ENCODE results near the gene ISG20L2. TPM values are rescaled to one million over a fixed set of nuclear protein-coding genes. Genes with fewer than 3 reads are reported as not detected.
A peak's percentile ranks its signal among the peaks of the same experiment; 100 is the strongest.

ISG20L2 gene
- total and polyA plus RNA-seq, 2 donors (not counting 1 experiment from before 2014, with no cell fraction given), result 5.8 to 23.6 TPM

DNA sequence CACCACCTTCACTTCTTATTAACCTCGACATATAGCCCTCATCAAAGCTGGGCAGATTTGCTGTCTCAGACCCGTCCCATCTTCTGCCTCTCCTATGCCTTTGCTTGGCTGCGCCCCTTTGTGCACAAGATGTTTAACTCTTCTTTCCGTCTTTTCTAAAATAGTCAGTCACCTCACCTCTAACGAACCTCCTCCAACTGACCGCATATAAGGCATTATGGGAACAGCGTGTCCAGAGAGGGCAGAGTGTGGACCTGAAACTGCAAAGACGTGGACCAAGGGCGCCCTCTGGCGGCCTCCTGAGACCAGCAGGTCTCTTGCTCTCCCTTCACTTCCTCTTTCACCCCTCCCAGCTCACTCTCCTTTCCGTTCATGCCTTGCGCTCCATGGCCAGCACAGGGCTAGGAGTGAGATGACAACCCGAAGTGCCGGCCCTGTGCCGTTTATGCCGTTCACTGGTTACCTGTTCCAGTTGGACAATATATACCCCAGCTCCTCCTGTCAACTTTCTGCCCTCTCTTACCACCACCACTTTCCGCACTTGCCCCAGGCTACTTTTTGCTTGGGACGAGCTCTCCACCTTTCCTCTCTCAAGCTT, 2.8 kb downstream of the ISG20L2 start:
- H3K4me1 ChIP-seq (ENCODE audit: control insufficient read depth, extremely low read depth, insufficient read depth, low read length), result peaks cover 24% of the 10 kb centered on the region
- H3K4me3 ChIP-seq (replicated peaks in 1 of 4; ENCODE audit: control extremely low read depth in 1 of 4, insufficient read depth in 1 of 4, low read depth in 3 of 4, low read length in 4 of 4), result peak overlapping the region; percentile 48 to 95 (median 88)

DNA sequence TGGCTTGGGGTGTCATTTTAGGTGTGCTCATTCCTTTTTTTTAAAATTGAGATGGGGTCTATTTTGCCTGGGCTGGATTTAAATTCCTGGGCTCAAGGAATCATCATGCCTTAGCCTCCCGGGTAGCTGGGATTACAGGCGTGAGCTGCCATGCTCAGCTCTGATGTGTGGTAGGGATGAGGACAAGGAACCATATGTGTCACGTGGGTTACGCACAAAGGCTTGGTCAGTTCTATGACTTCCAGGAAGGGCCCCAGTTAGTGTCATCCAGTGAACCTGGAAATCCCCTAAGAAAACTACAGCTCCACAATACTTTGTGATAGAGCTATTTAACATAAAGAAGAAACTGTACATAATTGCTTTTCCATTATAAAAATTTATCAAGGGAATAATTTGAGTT, 7.0 kb downstream of the ISG20L2 start:
- TF ChIP-seq EZH2 (IDR thresholded peaks at IDR 0.05; ENCODE audit: low read length, missing control alignments), result no peak
- TF ChIP-seq, protein P1, sequence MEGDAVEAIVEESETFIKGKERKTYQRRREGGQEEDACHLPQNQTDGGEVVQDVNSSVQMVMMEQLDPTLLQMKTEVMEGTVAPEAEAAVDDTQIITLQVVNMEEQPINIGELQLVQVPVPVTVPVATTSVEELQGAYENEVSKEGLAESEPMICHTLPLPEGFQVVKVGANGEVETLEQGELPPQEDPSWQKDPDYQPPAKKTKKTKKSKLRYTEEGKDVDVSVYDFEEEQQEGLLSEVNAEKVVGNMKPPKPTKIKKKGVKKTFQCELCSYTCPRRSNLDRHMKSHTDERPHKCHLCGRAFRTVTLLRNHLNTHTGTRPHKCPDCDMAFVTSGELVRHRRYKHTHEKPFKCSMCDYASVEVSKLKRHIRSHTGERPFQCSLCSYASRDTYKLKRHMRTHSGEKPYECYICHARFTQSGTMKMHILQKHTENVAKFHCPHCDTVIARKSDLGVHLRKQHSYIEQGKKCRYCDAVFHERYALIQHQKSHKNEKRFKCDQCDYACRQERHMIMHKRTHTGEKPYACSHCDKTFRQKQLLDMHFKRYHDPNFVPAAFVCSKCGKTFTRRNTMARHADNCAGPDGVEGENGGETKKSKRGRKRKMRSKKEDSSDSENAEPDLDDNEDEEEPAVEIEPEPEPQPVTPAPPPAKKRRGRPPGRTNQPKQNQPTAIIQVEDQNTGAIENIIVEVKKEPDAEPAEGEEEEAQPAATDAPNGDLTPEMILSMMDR (conservative IDR thresholded peaks at IDR 0.05 in 1 of 2, IDR thresholded peaks at IDR 0.05 in 1 of 2; ENCODE audit: low read depth in 1 of 2, low read length in 2 of 2), result no peak
- no peak overlapping the region for H3K27ac ChIP-seq (ENCODE audit: insufficient read depth, low read length)
- peaks cover 17% of the 10 kb centered on the region for H3K36me3 ChIP-seq (ENCODE audit: control insufficient read depth, insufficient read depth, low read length)
- no peak overlapping the region for H2AFZ ChIP-seq (ENCODE audit: low read length)
- H3K4me2 ChIP-seq (ENCODE audit: extremely low read depth, insufficient read depth, low read length), result no peak overlapping the region
- H3K9me3 ChIP-seq (ENCODE audit: control insufficient read depth, insufficient read depth, low read depth, low read length), result no peaks in the 10 kb centered on the region
- H4K20me1 ChIP-seq (ENCODE audit: control insufficient read depth, extremely low read depth, insufficient read depth, low read length), result no peaks in the 10 kb centered on the region
- peaks cover 33% of the 10 kb centered on the region for H3K79me2 ChIP-seq (ENCODE audit: control insufficient read depth, insufficient read depth, low read length)
- H3K27me3 ChIP-seq (ENCODE audit: control insufficient read depth, insufficient read depth, low read length), result no peaks in the 10 kb centered on the region
- peaks cover 12% of the 10 kb centered on the region for H3K4me1 ChIP-seq (ENCODE audit: control insufficient read depth, extremely low read depth, insufficient read depth, low read length)
- DNase-seq (ENCODE audit: low read depth in 2 of 2), result no peak
- no peak overlapping the region for H3K9ac ChIP-seq (ENCODE audit: insufficient read depth, low read length)
- H3K4me3 ChIP-seq (replicated peaks in 1 of 4; ENCODE audit: control extremely low read depth in 1 of 4, insufficient read depth in 1 of 4, low read depth in 3 of 4, low read length in 4 of 4), result no peak overlapping the region

More for the DNA sequence above, 2.8 kb downstream of the ISG20L2 start:
- DNase-seq (ENCODE audit: low read depth in 2 of 2), result peak; percentile 76 to 92
- Histone ChIP-seq H3K27me3 (ENCODE audit: control insufficient read depth, insufficient read depth, low read length) (no peaks in the 10 kb centered on the region), H3K9ac (ENCODE audit: insufficient read depth, low read length) (no peak overlapping the region), H2AFZ (ENCODE audit: low read length) (no peak overlapping the region), H3K79me2 (ENCODE audit: control insufficient read depth, insufficient read depth, low read length) (peaks cover 57% of the 10 kb centered on the region), H4K20me1 (ENCODE audit: control insufficient read depth, extremely low read depth, insufficient read depth, low read length) (no peaks in the 10 kb centered on the region), H3K9me3 (ENCODE audit: control insufficient read depth, insufficient read depth, low read depth, low read length) (no peaks in the 10 kb centered on the region), H3K27ac (ENCODE audit: insufficient read depth, low read length) (no peak overlapping the region), H3K4me2 (ENCODE audit: extremely low read depth, insufficient read depth, low read length) (peak overlapping the region; percentile 97), H3K36me3 (ENCODE audit: control insufficient read depth, insufficient read depth, low read length) (peaks cover 17% of the 10 kb centered on the region)
- TF ChIP-seq, protein P1 (conservative IDR thresholded peaks at IDR 0.05 in 1 of 2, IDR thresholded peaks at IDR 0.05 in 1 of 2; ENCODE audit: low read depth in 1 of 2, low read length in 2 of 2), result peak; percentile 88 to 96
- TF ChIP-seq EZH2 (IDR thresholded peaks at IDR 0.05; ENCODE audit: low read length, missing control alignments), result no peak

DNA sequence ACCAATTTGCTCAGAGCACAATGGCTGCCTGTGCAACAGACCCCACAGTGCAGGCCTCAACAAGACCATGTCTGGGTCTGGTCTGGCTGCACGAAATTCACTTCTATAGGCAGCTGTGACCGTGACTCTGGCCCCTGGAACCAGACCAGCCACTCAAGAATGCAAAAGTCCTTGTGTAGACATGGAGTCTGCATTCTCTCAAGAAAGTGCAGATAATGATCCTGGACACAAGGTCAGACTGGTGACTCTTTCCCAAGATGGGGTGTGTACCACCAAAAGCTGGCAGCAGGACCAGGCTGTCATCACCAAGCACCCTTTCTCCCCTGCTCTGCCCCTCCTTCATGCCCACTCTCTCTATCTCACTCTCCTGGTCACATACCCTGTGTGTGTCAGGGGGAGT, 7.4 kb downstream of the ISG20L2 start:
- TF ChIP-seq, protein P1 (conservative IDR thresholded peaks at IDR 0.05 in 1 of 2, IDR thresholded peaks at IDR 0.05 in 1 of 2; ENCODE audit: low read depth in 1 of 2, low read length in 2 of 2), result no peak
- TF ChIP-seq EZH2 (IDR thresholded peaks at IDR 0.05; ENCODE audit: low read length, missing control alignments), result no peak
- Histone ChIP-seq H2AFZ (ENCODE audit: low read length) (no peak overlapping the region), H3K9ac (ENCODE audit: insufficient read depth, low read length) (no peak overlapping the region), H3K4me3 (replicated peaks in 1 of 4; ENCODE audit: control extremely low read depth in 1 of 4, insufficient read depth in 1 of 4, low read depth in 3 of 4, low read length in 4 of 4) (no peak overlapping the region), H3K4me2 (ENCODE audit: extremely low read depth, insufficient read depth, low read length) (no peak overlapping the region), H3K27me3 (ENCODE audit: control insufficient read depth, insufficient read depth, low read length) (no peaks in the 10 kb centered on the region), H3K27ac (ENCODE audit: insufficient read depth, low read length) (no peak overlapping the region), H3K9me3 (ENCODE audit: control insufficient read depth, insufficient read depth, low read depth, low read length) (no peaks in the 10 kb centered on the region), H4K20me1 (ENCODE audit: control insufficient read depth, extremely low read depth, insufficient read depth, low read length) (no peaks in the 10 kb centered on the region), H3K4me1 (ENCODE audit: control insufficient read depth, extremely low read depth, insufficient read depth, low read length) (peaks cover 8% of the 10 kb centered on the region), H3K79me2 (ENCODE audit: control insufficient read depth, insufficient read depth, low read length) (peaks cover 29% of the 10 kb centered on the region), H3K36me3 (ENCODE audit: control insufficient read depth, insufficient read depth, low read length) (peaks cover 15% of the 10 kb centered on the region)
- no peak for DNase-seq (ENCODE audit: low read depth in 2 of 2)

All from fibroblast of lung (primary cell).